ENCODE measurements around the gene NTHL1.

NTHL1 gene

GRCh38 chr16:2033057-2033908, 14.4 kb downstream of the NTHL1 start:
- no peak for TF ChIP-seq REST (IDR thresholded peaks at IDR 0.05; ENCODE audit: insufficient read depth in 1 of 2, low read depth in 2 of 2, low read length in 2 of 2)
- peak; percentile 7 for TF ChIP-seq FOXP2 (optimal IDR thresholded peaks at IDR 0.05; ENCODE audit: borderline replicate concordance, extremely low read depth, extremely low read length, insufficient read depth)

- TF ChIP-seq SIN3A (IDR thresholded peaks at IDR 0.05; ENCODE audit: borderline replicate concordance, insufficient read depth, low read length) (no peak), FOXP2 (optimal IDR thresholded peaks at IDR 0.05; ENCODE audit: borderline replicate concordance, extremely low read depth, extremely low read length, insufficient read depth) (no peak), TAF1 (IDR thresholded peaks at IDR 0.05; ENCODE audit: borderline replicate concordance, insufficient read depth, low read length) (no peak), POLR2AphosphoS5 (IDR thresholded peaks at IDR 0.05; ENCODE audit: low read depth, low read length) (no peak), REST (IDR thresholded peaks at IDR 0.05; ENCODE audit: insufficient read depth in 1 of 2, low read depth in 2 of 2, low read length in 2 of 2) (no peak)
Measured at GRCh38 chr16:2032285-2033056, 15.2 kb downstream of the NTHL1 start.

DNA sequence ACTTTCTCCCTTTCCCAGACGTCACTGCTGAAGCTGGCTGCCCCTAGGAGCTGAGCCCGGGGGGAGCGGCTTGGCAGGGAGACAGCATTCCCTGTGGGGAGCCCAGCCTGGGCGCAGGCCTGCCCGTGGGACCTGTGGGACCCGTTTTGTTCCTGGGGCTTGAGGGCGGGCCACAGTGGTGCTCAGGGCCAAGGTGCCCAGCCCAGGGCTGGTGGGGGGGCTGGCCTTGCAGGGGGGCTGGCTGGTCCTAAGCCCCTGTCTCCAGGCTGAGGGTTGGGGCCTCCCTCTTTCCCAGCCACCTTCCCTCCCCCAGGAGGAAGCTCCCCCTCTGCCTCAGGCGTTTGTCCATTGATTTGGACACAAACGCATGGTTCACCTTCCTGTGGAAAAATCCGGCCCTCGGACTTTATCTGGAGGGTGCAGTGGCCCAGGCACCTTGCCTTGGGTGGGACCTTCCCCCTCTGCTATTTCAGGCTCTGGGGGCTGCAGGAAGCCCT, 16.5 kb downstream of the NTHL1 start:
- no peak for TF ChIP-seq FOXP2 (optimal IDR thresholded peaks at IDR 0.05; ENCODE audit: borderline replicate concordance, extremely low read depth, extremely low read length, insufficient read depth)

DNA sequence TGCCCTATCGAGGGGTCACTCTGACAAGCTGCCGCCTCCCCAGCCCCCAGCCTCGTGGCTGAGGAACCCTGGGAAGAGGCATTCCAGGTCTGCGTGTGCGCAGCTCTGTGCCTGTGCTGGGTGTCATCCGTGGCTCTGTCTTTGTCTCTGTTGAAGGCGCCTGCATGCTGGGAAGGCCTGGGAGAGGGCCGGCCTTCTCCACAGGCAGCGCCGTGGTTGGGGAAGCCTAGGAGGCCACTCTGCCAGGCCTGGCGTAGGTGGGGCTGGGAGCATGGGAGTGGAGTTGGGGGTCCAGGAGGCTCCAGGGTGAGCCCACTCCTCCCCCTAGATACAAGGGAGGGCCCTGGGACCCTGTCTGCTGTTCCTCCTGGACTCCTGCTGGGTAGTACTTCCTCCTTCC, 17.6 kb downstream of the NTHL1 start:
- no peak for TF ChIP-seq REST (IDR thresholded peaks at IDR 0.05; ENCODE audit: insufficient read depth in 1 of 2, low read depth in 2 of 2, low read length in 2 of 2)

GRCh38 chr16:2029350-2029749, 18.3 kb downstream of the NTHL1 start:
- TF ChIP-seq REST (IDR thresholded peaks at IDR 0.05; ENCODE audit: insufficient read depth in 1 of 2, low read depth in 2 of 2, low read length in 2 of 2) (no peak), SIN3A (IDR thresholded peaks at IDR 0.05; ENCODE audit: borderline replicate concordance, insufficient read depth, low read length) (no peak)
